22Rv1 (cell line): ENCODE measurements around the gene WASF3.

ENCODE experiments used
- CTCF ChIP-seq: fragments of 450-650 bp; IDR thresholded peaks from 2 replicates; pipeline ENCODE4 v1.5.1; 2017; ENCODE audit warnings: mild to moderate bottlenecking
- ZFX ChIP-seq: fragments of 450-650 bp; IDR thresholded peaks from 2 replicates; pipeline ENCODE4 v1.6.1; 2017; ENCODE audit warnings: antibody characterized with exemption, borderline replicate concordance

- TF ChIP-seq CTCF (no peak), ZFX (no peak)
Measured at GRCh38 chr13:26695360-26695705, 137.8 kb downstream of the WASF3 start.
